PFSK-1 (cell line): ENCODE measurements around the gene MLKL.

Source experiments
- POLR2AphosphoS5 ChIP-seq: IDR thresholded peaks from 2 replicates; pipeline ENCODE4 v1.6.1; 2012; ENCODE audit warnings: low read depth, mild to moderate bottlenecking, control low read depth, low read length, moderate library complexity
- TF ChIP-seq, protein P1 (sequence below), 2 experiments: IDR thresholded peaks; 2 replicates each; pipeline versions ENCODE4 v1.6.1 to v1.8.0; 2011 to 2012; ENCODE audit warnings: low read depth in 2 of 2, low read length in 2 of 2, control low read depth in 1 of 2, inconsistent platforms in 1 of 2, mild to moderate bottlenecking in 1 of 2, moderate library complexity in 1 of 2; ENCODE audit not compliant: insufficient read depth in 1 of 2

GRCh38 chr16:74627506-74628220 is 73.0 kb downstream of the MLKL start:
- no peak for TF ChIP-seq POLR2AphosphoS5
- TF ChIP-seq, protein P1, sequence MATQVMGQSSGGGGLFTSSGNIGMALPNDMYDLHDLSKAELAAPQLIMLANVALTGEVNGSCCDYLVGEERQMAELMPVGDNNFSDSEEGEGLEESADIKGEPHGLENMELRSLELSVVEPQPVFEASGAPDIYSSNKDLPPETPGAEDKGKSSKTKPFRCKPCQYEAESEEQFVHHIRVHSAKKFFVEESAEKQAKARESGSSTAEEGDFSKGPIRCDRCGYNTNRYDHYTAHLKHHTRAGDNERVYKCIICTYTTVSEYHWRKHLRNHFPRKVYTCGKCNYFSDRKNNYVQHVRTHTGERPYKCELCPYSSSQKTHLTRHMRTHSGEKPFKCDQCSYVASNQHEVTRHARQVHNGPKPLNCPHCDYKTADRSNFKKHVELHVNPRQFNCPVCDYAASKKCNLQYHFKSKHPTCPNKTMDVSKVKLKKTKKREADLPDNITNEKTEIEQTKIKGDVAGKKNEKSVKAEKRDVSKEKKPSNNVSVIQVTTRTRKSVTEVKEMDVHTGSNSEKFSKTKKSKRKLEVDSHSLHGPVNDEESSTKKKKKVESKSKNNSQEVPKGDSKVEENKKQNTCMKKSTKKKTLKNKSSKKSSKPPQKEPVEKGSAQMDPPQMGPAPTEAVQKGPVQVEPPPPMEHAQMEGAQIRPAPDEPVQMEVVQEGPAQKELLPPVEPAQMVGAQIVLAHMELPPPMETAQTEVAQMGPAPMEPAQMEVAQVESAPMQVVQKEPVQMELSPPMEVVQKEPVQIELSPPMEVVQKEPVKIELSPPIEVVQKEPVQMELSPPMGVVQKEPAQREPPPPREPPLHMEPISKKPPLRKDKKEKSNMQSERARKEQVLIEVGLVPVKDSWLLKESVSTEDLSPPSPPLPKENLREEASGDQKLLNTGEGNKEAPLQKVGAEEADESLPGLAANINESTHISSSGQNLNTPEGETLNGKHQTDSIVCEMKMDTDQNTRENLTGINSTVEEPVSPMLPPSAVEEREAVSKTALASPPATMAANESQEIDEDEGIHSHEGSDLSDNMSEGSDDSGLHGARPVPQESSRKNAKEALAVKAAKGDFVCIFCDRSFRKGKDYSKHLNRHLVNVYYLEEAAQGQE (IDR thresholded peaks at IDR 0.05; ENCODE audit: insufficient read depth in 1 of 2, low read depth in 2 of 2, low read length in 2 of 2): no peak
